GM21360 (cell line): Measurements from ENCODE around the gene TMC3.

ENCODE experiments used
- ATAC-seq: cut with Tn5 transposase; IDR thresholded peaks from one replicate; pipeline ENCODE4 v1.9.1; 2021; ENCODE audit warnings: mild to moderate bottlenecking, moderate library complexity; ENCODE audit not compliant: unreplicated experiment

TMC3 gene

DNA sequence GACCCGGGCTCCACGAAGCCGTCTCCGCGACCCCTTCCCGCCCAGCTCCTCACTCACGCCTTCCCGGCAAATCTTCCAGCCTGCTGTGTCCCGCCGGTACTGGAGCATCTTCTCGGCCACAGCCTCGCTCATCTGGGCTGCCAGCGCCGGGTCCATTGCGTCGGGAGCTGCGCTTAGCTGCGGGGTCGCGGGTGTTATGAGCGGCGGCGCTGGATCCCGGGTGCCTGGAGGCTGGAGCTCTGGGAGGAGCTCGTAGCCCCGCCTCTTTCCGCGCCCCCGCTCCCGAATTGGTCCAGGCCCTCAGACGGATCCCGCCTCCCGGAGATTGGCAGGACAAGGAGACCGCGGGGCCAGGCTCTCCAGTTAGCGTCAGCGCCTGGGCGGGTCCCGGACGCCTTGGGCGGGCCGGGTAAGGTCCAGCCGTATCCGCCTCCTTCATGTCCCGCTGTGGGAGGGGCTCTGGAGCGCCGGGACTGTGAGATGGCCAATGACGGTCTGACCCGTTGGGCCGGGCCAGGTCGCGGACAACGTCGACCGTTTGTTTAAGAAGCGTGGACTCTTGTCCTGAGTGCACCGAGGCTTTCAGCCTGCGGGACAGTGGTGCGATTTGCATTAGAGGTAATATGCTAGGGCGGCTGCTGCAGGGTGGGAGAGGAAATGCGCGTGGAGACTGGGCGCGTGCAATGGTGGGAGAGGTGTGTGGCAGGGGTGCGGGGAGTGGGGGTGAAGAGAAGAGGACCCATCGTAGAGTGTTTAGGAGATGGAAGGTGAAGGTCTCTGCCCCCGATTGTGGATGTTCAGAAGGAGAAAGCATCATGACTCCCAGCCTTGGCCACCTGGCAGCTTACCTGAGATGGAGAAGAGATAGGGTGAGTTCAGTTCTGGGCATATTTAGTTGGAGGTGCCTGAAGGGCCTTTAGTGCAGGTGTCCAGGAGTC is 49.8 kb downstream of the TMC3 start, which contains the start of gene STARD5:
Gene STARD5, minus strand, starts transcription at position 198 of the 938 bp plus-strand sequence. Its CDS starts 42 bp downstream, at position 156.
- peak; percentile 100 for ATAC-seq

DNA sequence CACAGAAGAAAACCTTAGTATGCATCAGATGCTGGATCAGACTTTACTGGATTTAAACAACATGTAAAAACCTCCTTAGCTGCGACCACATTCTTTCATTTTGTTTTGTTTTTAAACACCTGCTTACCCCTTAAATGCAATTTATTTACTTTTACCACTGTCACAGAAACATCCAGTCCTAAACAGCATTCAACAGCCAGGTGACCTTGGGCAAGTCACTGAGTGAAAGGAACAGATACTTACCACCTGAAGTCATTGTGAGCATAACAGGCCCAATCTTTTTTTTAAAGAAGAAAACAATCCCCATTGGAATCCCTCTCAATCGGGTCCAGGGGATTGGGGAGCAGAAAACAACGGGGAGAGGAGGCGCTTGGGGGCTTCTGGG is 50.5 kb downstream of the TMC3 start:
- ATAC-seq = no peak

DNA sequence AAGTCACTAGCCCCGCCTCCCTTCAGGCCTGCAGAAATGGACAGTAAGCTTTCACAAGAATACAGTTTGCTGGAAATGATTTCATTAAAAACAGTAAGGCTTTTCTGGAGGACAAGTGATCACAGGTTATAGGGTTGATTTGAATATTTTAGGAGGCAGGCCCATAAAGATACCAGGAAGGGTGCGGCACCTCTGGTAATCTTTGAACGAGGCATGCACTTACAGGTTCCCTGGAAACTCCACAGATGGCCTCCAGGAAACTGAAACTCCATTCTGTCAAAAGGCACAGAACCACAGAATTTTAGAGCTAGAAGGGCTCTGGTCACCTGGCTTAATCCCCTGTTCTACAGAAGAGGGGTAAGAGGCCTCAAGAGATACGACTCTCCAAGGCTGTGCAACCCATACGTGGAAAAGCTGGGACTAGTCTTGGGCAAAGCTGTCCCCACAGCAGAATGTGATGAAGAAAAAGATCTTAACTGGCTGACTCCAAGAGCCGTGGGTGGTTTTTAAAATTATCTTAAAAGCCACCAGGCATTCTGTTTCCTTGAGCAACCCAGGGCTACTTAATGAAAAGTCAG is 51.2 kb downstream of the TMC3 start:
- ATAC-seq = no peak

DNA sequence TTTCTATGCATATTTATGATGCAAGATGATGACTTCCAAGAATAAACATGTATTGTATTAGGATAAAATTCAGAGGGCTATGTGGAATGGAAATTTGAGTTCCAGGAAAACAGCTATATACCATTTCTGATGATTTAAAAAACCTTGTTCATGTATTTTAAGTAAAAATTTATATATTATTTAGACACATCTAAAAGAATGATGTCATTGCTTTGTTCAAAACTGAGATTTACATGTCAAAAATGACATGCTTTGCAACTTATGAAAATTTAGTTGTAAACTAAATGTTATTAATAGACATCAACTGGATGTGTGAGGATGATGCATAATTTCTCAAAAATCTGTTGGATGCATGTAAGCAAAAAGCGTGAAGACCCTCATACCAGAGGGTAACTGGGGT is 52.3 kb downstream of the TMC3 start:
- ATAC-seq = no peak

- ATAC-seq = no peak
Measured at GRCh38 chr15:81317642-81318017, 56.4 kb downstream of the TMC3 start.

GRCh38 chr15:81316267-81316666 is 57.7 kb downstream of the TMC3 start:
- no peak for ATAC-seq

DNA sequence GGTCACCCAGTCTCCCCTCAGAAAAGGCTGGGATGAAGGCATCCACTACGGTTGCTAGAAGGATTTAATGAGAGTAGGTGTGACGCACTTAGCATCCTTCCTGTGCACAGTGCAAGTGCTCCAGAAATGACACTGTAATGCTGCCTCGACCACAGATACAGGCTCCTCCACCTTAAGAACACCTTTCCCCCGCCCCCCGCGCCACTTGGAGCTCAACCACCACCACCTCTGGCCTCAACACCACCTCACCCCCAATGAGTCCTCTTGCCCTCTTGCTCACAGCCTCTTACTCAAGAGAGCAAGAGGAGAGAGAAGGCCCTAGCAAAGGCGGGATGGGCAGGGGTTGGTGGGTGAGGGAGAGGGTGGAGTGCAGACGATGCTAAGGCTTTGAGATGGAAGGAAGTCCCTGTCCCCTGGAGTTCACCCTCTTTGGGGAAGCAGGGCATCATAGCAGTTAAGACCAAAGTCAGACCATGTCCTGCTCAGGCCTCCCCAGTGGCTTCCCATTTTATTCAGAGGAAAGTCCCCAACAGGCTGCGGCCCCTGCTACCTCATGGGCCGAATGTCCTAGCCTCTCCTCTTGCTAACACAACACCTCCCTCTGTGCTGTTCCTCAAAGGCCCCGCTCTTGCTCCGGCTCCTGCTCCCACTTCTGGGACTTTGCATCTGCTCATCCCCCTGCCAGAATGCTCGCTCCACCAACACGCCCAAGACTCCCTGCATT is 58.4 kb downstream of the TMC3 start:
- no peak for ATAC-seq

DNA sequence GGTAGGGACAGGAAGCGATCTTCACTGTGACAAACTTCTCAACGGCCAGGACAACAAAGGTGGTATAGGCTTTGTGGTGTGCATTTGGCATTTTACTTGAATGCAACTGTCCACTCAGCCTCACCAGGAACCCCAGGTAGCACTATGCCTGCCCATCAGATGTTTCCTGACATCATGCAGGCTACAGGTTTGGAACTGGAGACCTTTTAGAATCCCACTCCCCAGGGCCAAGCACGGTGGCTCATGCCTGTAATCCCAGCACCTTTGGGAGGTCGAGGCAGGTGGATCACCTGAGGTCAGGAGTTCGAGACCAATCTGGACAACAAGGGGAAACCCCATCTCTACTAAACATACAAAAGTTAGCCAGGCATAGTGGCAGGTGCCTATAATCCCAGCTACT is 59.6 kb downstream of the TMC3 start:
- no peak for ATAC-seq

DNA sequence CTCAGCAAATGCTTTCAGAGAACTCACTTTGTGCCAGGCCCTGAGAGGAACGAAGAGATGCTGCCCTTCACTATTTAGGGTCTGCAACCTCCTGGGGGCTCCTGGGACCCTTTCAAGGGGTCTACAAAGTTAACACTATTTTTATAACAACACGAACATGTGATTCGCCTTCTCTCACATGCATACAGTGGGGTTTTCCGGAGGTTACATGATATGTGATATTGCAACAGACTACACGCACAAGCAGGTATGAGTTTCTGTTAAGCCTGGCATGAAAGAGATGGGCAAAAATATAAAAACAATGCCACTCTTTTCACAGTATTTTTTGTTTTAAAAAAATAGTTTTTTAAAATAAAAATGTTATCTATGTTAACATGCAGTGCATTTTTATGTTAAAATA is 60.3 kb downstream of the TMC3 start:
- ATAC-seq = no peak

DNA sequence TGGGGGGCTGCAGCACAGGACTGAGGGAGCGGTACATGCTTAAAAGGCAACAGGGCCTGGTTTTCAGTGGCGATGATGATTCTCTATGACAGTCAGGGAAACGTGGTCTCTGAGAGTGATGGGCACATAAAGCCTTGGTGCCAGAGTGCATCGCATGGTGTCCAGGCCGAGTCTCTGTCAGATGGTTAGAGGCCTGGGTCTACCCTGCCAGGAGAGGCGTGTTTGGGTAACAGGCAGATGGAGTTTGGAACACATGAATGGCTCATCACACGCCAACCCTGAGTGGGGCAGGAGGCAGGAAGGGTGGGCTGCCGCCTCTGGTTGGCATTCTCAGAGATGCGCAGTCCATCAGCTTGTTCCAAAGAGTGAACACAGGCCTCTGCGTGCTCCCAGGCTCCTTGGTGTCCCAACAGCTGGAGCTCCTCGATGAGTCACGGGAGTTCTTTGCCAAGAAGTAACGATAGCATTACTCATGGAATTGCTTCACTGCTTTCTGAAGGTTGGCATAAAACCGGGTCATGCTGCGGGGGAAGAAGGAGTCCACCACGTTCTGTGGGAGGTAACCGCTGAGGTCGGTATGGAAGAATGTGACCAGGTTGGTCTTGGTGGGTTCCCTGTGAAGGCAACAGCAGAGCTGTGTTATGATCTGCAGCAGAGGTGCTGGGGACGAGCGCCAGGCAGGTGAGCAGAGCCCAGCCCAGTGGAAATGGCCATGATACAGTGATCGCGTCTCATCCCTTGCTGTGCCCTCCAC is 61.0 kb downstream of the TMC3 start:
- ATAC-seq = no peak

DNA sequence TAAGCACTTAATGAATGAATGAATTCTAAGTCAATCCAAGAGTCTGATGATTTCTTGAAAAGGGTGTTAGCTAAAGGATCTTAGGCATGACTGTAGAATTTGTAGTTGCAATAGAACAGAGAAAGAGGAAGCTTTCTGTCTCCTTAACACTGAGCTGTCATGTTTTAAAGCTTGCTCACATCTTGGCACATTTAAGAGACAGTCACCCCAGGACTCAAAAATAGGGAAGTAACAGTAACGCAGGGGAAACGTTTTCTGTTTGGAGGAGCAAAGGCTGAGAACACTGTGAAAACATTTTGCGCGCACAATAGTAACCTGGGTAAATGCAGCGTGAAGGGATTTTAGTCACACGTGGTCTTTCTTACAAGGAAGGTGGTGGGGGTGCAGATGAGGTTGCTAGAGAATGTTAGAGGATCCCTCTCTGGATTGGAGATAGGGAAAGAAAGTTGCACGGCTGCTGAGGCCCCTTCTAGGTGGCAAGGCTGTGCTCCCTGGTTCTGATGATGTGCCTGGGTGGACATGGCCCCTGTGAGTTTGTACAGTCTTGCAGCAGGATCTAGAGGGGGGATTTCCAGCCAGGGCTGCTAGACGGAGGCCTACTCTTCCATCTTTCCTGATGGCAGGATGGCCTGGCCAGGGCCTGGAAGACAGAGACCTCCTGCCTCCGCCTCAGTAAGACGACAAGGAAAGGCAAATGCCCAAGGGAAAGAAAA is 62.1 kb downstream of the TMC3 start:
- peak; percentile 62 for ATAC-seq

DNA sequence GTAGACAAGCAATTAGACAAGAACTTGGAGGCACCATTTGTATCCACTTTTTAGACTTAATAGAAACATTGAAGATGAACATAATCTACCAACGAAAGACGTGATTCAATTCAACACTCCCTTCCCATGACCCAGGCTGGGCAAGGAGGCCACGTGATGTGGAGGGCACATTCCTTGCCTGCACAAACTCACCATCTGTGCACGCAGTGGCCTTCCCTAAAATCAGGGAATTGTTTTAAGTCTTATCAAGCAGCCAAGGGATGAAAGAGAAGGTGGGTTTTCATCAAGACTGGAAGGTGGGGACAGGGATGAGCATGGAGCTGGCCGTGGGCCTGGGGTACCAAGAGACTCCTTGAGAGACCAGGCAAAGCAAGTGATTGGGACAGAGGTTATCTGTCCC is 63.5 kb downstream of the TMC3 start:
- no peak for ATAC-seq

DNA sequence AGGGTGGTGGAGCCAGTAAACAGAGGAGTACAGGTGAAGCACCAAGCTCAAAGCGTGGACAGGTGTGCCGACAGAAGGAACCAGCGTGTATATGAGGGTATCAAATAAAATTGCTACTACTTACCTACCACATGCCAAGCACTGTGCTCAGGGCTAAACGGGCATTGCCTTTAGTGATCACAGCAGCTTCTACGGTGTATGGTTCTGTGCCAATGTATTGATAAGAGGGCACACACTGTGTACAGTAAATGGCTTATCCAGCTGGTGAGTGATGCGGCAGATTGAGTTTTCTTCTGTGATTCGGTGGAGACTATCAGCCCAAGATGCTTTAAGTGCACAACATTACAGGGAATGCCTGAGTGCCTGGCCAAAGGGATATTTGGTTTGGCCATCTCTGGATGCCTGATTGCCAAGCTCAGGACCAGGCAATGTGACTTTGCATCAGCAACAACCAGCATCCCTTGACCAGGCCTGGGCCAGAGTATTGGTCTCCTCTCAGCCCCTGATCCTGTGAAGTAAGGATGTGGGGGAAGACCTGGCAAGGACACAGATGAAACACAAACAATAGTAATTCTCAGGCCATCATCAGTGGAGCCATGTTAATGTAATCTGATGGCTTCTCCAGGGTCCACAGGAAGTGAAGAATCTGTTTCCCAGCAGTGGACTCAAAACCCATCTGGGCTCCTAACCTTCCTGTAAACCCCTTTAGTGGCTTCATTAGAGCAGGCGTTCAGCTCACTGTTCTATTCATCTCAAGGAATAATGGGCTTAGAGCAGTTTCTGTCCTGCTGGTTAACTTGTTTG is 64.2 kb downstream of the TMC3 start:
- ATAC-seq = no peak

GRCh38 chr15:81308260-81308659 is 65.8 kb downstream of the TMC3 start:
- ATAC-seq = no peak

GRCh38 chr15:81304226-81304625 is 69.8 kb downstream of the TMC3 start:
- no peak for ATAC-seq

DNA sequence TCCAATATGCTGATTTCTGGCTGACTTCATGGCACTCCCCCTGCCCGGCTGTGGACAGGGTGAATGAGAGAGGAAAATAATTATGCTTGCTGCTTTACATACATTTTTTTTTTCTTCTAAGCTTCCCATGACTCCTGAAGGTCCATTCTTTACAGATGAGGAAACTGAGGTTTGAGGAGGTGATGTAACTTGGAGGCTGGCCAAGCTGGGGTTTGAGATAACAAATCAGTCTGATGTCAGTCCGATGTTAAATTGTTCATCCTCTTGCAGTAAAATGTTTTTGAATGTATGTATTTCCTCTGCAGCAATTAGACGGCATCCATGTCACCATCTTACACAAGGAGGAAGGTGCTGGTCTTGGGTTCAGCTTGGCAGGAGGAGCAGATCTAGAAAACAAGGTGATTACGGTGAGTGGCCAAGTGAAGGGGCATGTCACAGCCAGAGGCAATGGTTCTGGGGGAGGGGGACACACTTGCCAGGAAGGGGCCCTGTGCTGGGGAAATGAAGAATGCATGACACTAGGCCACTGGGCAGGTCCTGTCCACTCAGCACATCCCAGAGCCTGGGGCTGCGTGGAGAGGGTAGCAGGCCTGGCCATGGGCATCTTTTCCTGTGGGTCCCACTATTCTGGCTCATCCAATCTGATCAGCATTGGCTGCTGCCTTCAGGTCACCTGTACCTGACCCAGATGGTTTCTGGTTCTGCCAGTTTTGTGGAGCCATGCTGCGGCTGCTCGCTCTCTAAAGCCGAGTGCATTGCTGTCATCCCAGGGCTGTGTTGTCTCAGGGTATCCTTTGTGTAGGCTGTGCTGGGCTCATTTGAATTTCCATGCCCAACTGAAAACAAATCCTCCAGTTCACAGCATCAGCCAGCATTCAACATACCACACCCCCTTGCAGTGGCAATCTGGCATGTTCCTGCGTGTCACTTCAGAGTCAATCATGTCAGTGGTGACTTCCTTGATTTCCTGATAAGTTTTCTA is 70.5 kb downstream of the TMC3 start:
- no peak for ATAC-seq

GRCh38 chr15:81302701-81303109 is 71.3 kb downstream of the TMC3 start:
- ATAC-seq = peak; percentile 7

DNA sequence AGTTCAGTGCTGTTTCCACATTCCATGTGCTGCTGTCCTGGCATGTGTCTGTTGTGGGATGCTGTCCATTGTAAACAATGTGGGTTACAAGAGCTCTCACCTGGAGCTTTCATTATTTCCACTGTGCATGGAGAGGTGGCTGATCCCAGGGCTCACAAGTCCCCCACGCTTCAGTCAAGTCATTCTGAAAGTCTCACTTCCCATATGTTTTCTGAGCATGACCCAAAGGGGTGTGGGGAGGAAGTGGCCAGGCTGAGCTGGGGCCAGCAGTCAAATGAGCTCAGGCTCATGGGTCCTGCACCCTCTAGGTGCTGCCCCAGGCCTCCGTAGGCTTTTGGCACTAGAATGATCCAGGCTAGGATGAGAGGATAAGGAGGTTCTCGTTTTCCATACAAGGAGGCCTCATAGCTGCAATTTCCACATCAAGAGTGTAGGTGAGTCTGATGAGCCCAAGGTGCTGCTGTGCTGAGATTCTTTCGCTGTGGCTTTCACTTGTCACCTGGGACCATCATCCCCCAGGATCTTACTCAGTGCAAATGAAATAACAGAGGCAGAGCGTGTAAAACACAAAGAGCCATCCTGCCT is 72.1 kb downstream of the TMC3 start:
- ATAC-seq = peak; percentile 70
